CD14-positive monocyte (primary cell): Measurements from ENCODE around the gene SLC6A18. TPM values are rescaled to one million over a fixed set of nuclear protein-coding genes. Genes with fewer than 3 reads are reported as not detected.

Source experiments
- DNase-seq, 3 donors: peaks; one replicate each; pipeline ENCODE4 v3.0.0-alpha.2; 2011 to 2022
- H2AFZ ChIP-seq: 2 replicates; pipeline ENCODE4 v1.6.0; 2012; ENCODE audit warnings: mild to moderate bottlenecking, low read depth, low read length, inconsistent platforms; ENCODE audit not compliant: insufficient read depth, poor library complexity, severe bottlenecking
- H3K27ac ChIP-seq, 2 donors: 1 replicate in 1 of 2; 2 replicates in 1 of 2; pipeline ENCODE4 v1.5.1; 2012 to 2013; ENCODE audit warnings: low read length in 2 of 2, control low read depth in 1 of 2, inconsistent platforms in 1 of 2, low read depth in 1 of 2, mild to moderate bottlenecking in 1 of 2
- H3K27me3 ChIP-seq, 2 donors: one replicate each; pipeline versions ENCODE4 v1.6.0 to v1.6.1; 2011 to 2013; ENCODE audit warnings: low read length in 2 of 2; ENCODE audit not compliant: control insufficient read depth in 2 of 2, insufficient read depth in 2 of 2
- H3K36me3 ChIP-seq, 2 donors: replicated peaks in 1 of 2; 1 replicate in 1 of 2; 2 replicates in 1 of 2; pipeline versions ENCODE4 v1.5.1 to v1.6.1; 2012 to 2013; ENCODE audit warnings: low read length in 2 of 2, control low read depth in 1 of 2, inconsistent platforms in 1 of 2, mild to moderate bottlenecking in 1 of 2; ENCODE audit not compliant: insufficient read depth in 2 of 2, control insufficient read depth in 1 of 2
- H3K4me1 ChIP-seq, 2 donors: 1 replicate in 1 of 2; 2 replicates in 1 of 2; pipeline versions ENCODE4 v1.5.1 to v1.6.1; 2012 to 2013; ENCODE audit warnings: low read length in 2 of 2, control low read depth in 1 of 2, inconsistent platforms in 1 of 2, mild to moderate bottlenecking in 1 of 2, moderate library complexity in 1 of 2; ENCODE audit not compliant: insufficient read depth in 2 of 2, control insufficient read depth in 1 of 2
- H3K4me2 ChIP-seq: replicated peaks from 2 replicates; pipeline ENCODE3; 2012; ENCODE audit warnings: low read length, moderate library complexity, mild to moderate bottlenecking; ENCODE audit not compliant: poor library complexity, severe bottlenecking; ENCODE audit errors: extremely low read depth
- H3K4me3 ChIP-seq, 3 experiments: fragments of 200-600 bp in 1 of 3; sonication (generic) in 1 of 3; replicated peaks in 1 of 3; 1 replicate in 2 of 3; 2 replicates in 1 of 3; pipeline ENCODE4 v1.5.1; 2011 to 2013; ENCODE audit warnings: low read length in 3 of 3, mild to moderate bottlenecking in 3 of 3, control low read depth in 2 of 3, low read depth in 2 of 3, inconsistent platforms in 1 of 3, moderate library complexity in 1 of 3
- H3K79me2 ChIP-seq: 2 replicates; pipeline ENCODE4 v1.6.0; 2012; ENCODE audit warnings: mild to moderate bottlenecking, control low read depth, inconsistent platforms, low read length, moderate library complexity; ENCODE audit not compliant: insufficient read depth
- H3K9ac ChIP-seq: 2 replicates; pipeline ENCODE4 v1.6.0; 2017; ENCODE audit warnings: low read length, mild to moderate bottlenecking; ENCODE audit not compliant: insufficient read depth, poor library complexity, severe bottlenecking
- H3K9me3 ChIP-seq, 2 donors: replicated peaks in 1 of 2; 1 replicate in 1 of 2; 2 replicates in 1 of 2; pipeline versions ENCODE4 v1.5.1 to v1.6.1; 2012 to 2013; ENCODE audit warnings: low read length in 2 of 2, control low read depth in 1 of 2; ENCODE audit not compliant: control insufficient read depth in 1 of 2, insufficient read depth in 1 of 2
- H4K20me1 ChIP-seq: 2 replicates; pipeline ENCODE4 v1.6.0; 2012; ENCODE audit warnings: mild to moderate bottlenecking, low read length, control low read depth, moderate library complexity; ENCODE audit not compliant: insufficient read depth
- H3K27ac Mint-ChIP-seq, 7 donors: one replicate each; pipeline ENCODE4 v1.8.0; 2020; ENCODE audit warnings: mild to moderate bottlenecking in 7 of 7, mixed read lengths in 7 of 7, moderate library complexity in 6 of 7, inconsistent platforms in 2 of 7
- H3K27me3 Mint-ChIP-seq, 3 donors: one replicate each; pipeline ENCODE4 v1.8.0; 2021 to 2022; ENCODE audit warnings: low read depth in 3 of 3, mild to moderate bottlenecking in 3 of 3, mixed read lengths in 3 of 3, moderate library complexity in 3 of 3, inconsistent platforms in 1 of 3
- H3K36me3 Mint-ChIP-seq, 2 donors: one replicate each; pipeline ENCODE4 v1.8.0; 2020; ENCODE audit warnings: mixed read lengths in 2 of 2, inconsistent platforms in 1 of 2, mild to moderate bottlenecking in 1 of 2
- H3K4me1 Mint-ChIP-seq: one replicate; pipeline ENCODE4 v1.8.0; 2020; ENCODE audit warnings: mild to moderate bottlenecking, mixed read lengths
- H3K4me3 Mint-ChIP-seq, 2 donors: one replicate each; pipeline ENCODE4 v1.8.0; 2020; ENCODE audit warnings: mild to moderate bottlenecking in 2 of 2, mixed read lengths in 2 of 2, moderate library complexity in 1 of 2
- H3K9me3 Mint-ChIP-seq, 7 donors: one replicate each; pipeline ENCODE4 v1.8.0; 2020 to 2022; ENCODE audit warnings: mixed read lengths in 7 of 7, mild to moderate bottlenecking in 6 of 7, moderate library complexity in 6 of 7, inconsistent platforms in 2 of 7
- WGBS: methylation state at CpG from one replicate; pipeline ENCODE4 v1.1.5; 2013; ENCODE audit warnings: missing lambda C conversion rate; ENCODE audit not compliant: insufficient coverage; 5-methylcytosine and 5-hydroxymethylcytosine counted together
- intact Hi-C, 2 donors: fragments of 100-400 bp; cut with micrococcal nuclease; formaldehyde crosslinking; loops; one replicate each; pipeline versions ENCODE4 v1.15.0 to v1.15.1; 2023
- polyA plus RNA-seq, 3 donors: library from polyadenylated mRNA; depleted of rRNA in 1 of 3; unstranded in 2 of 3; stranded (reverse) in 1 of 3; fragments of 300-500 nt in 2 of 3; fragments of >200 nt in 1 of 3; fragmentation: Illumina TruSeq in 2 of 3; gene quantifications; 1 replicate in 2 of 3; 2 replicates in 1 of 3; pipeline ENCODE4 v1.2.3, GENCODE V29; 2012 to 2021
- TF ChIP-seq, protein P1 (sequence below): fragments of 200-600 bp; IDR thresholded peaks from one replicate; pipeline ENCODE4 v1.8.0; 2022; ENCODE audit warnings: antibody characterized with exemption, mild to moderate bottlenecking

Gene SLC6A18
- polyA plus RNA-seq, 3 donors = not detected

DNA sequence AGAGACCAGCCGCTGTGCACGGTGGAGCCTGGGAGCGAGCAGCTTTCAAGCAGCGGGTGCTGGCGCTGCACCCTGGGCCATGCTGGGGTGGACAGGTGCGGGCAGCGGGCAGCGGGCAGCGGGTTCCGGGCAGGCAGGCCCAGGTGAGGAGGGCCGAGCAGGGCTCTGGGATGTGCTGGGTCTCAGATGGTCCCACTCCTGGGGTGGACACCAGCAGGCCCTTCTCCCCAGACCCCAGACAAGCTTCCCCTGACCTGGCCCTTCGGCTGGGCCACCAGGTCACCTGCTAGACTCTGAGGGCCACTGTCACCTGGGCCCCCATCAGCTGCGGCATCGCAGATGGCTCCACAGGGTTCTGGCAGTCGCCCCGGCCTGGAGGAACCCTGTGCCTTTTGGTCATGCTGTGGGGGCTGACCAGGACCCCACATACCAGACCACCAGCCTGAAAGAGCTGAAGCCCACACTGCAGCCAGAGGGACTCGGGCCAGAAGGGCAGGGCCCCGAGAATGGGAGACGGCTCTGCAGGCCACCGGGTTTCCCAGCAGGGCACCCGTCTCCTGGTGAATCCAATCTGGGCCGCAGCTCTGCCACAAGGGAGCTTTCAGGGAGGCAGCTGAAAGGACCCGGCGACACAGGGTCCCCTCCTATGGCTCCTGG is 21.7 kb upstream of the SLC6A18 start:
- Histone ChIP-seq H3K79me2 (no peaks in the 10 kb centered on the region), H3K9me3 (no peaks in the 10 kb centered on the region), H2AFZ (no peak overlapping the region), H3K4me2 (no peak overlapping the region), H3K9ac (no peak overlapping the region), H3K4me3 (no peak overlapping the region), H3K36me3 (no peaks in the 10 kb centered on the region), H4K20me1 (no peaks in the 10 kb centered on the region), H3K27ac (no peak overlapping the region), H3K27me3 (no peaks in the 10 kb centered on the region), H3K4me1 (no peaks in the 10 kb centered on the region)
- H3K36me3 Mint-ChIP-seq = no peaks in the 10 kb centered on the region
- H3K4me1 Mint-ChIP-seq = no peaks in the 10 kb centered on the region
- H3K27me3 Mint-ChIP-seq = peaks cover 3 to 4% (median 3%) of the 10 kb centered on the region in 3 donors
- no peak overlapping the region for H3K4me3 Mint-ChIP-seq
- peaks cover 0 to 1% (median 0%) of the 10 kb centered on the region in 7 donors for H3K9me3 Mint-ChIP-seq
- 95% methylated on average over 24 of the region's 24 CpGs for WGBS
- intact Hi-C loops = no loop called here
- no peak overlapping the region for H3K27ac Mint-ChIP-seq
- TF ChIP-seq, protein P1, sequence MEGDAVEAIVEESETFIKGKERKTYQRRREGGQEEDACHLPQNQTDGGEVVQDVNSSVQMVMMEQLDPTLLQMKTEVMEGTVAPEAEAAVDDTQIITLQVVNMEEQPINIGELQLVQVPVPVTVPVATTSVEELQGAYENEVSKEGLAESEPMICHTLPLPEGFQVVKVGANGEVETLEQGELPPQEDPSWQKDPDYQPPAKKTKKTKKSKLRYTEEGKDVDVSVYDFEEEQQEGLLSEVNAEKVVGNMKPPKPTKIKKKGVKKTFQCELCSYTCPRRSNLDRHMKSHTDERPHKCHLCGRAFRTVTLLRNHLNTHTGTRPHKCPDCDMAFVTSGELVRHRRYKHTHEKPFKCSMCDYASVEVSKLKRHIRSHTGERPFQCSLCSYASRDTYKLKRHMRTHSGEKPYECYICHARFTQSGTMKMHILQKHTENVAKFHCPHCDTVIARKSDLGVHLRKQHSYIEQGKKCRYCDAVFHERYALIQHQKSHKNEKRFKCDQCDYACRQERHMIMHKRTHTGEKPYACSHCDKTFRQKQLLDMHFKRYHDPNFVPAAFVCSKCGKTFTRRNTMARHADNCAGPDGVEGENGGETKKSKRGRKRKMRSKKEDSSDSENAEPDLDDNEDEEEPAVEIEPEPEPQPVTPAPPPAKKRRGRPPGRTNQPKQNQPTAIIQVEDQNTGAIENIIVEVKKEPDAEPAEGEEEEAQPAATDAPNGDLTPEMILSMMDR = no peak
- no peak for DNase-seq

DNA sequence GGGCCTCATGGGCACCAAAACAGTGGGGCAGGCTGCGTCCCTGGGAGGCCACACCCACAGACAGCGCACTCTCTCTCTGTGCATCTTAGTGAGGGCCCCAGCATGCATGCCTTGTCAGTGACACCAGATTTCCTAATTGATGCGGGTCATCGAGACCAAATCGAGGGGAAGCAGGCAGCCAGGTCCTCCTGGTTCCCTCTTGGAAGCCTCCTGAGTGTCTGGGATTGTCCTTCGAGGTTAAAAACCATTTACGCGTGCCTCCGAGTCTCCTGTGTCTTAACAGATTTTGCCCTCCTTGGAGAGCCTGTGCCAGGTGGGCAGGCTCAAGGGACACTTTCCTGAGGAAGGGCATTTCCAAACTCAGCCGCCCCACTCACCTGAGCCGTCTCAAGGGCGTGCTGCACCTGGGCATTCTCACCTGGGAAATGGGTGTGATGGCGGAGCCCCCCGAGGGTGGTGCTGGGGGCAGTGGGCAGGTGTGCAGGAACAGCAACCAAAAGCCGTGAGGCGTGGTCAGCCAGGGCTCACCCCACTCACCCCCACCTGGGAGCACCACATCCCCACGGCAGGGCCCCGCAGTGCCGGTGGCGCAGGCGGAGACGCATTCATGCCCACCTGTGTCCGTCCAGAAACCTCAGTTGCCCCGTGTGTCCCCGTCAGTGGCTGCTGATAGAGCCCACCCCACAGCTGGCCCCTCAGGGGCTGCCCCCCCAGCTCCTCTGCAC is 21.1 kb upstream of the SLC6A18 start:
- Mint-ChIP-seq H3K4me1 (no peaks in the 10 kb centered on the region), H3K9me3 (peaks cover 0 to 1% (median 0%) of the 10 kb centered on the region in 7 donors), H3K27me3 (peaks cover 3 to 4% (median 3%) of the 10 kb centered on the region in 3 donors), H3K4me3 (no peak overlapping the region), H3K36me3 (no peaks in the 10 kb centered on the region), H3K27ac (no peak overlapping the region)
- WGBS = 85% methylated on average over 21 of the region's 25 CpGs
- no peaks in the 10 kb centered on the region for H3K27me3 ChIP-seq
- H3K4me3 ChIP-seq = no peak overlapping the region
- no peak overlapping the region for H3K4me2 ChIP-seq
- H3K9me3 ChIP-seq = no peaks in the 10 kb centered on the region
- TF ChIP-seq, protein P1 = no peak
- no peaks in the 10 kb centered on the region for H4K20me1 ChIP-seq
- intact Hi-C loops = no loop called here
- no peaks in the 10 kb centered on the region for H3K36me3 ChIP-seq
- H3K9ac ChIP-seq = no peak overlapping the region
- H3K4me1 ChIP-seq = no peaks in the 10 kb centered on the region
- H3K27ac ChIP-seq = no peak overlapping the region
- no peaks in the 10 kb centered on the region for H3K79me2 ChIP-seq
- no peak overlapping the region for H2AFZ ChIP-seq
- no peak for DNase-seq
